Thyroid gland (tissue), 4 donors: ENCODE measurements around the gene OR3A1.
"Not testable (repeated sequence)": the region's sequence is repeated elsewhere in the genome, so short reads cannot be mapped to it uniquely, and the experiment has no call there.

Experiments
- CTCF ChIP-seq, 6 experiments: fragments of 200-600 bp in 3 of 6; fragments of 450-650 bp in 3 of 6; sonication (generic) in 3 of 6; IDR thresholded peaks; one replicate each; pipeline ENCODE4 v1.5.1; 2016 to 2019; ENCODE audit warnings: antibody characterized with exemption in 6 of 6, mild to moderate bottlenecking in 2 of 6, inconsistent platforms in 1 of 6, moderate library complexity in 1 of 6
- POLR2A ChIP-seq, 2 donors: fragments of 450-650 bp; IDR thresholded peaks; one replicate each; pipeline ENCODE4 v1.6.1; 2017; ENCODE audit warnings: antibody characterized with exemption in 2 of 2, mild to moderate bottlenecking in 2 of 2, moderate library complexity in 1 of 2

- TF ChIP-seq CTCF, POLR2A (IDR thresholded peaks at IDR 0.05): not testable (repeated sequence)
Measured at GRCh38 chr17:3293548-3293947, 4.6 kb downstream of the OR3A1 start.
